RCC 7860 (cell line): ENCODE results near the gene PAX7.

ENCODE experiments used
- DNase-seq: peaks from one replicate; pipeline ENCODE4 v3.0.0-alpha.2; 2015; ENCODE audit warnings: low spot score
- FAIRE-seq: peaks from 2 replicates; lab custom pipeline; 2012; peaks lifted over from hg19 to GRCh38; lab: Jason Lieb, UNC

Gene PAX7

GRCh38 chr1:18787825-18788385, 157.3 kb downstream of the PAX7 start:
- no peak for FAIRE-seq
- no peak for DNase-seq

- FAIRE-seq (no peak), DNase-seq (no peak)
These were observed 158.6 kb downstream of the PAX7 start for GRCh38 chr1:18789246-18789645.

GRCh38 chr1:18792747-18793146, 162.1 kb downstream of the PAX7 start:
- no peak for FAIRE-seq
- no peak for DNase-seq

- no peak for DNase-seq
- FAIRE-seq: no peak
These were observed 162.5 kb downstream of the PAX7 start for GRCh38 chr1:18793164-18793563.

GRCh38 chr1:18794051-18794450, 163.4 kb downstream of the PAX7 start:
- no peak for FAIRE-seq

GRCh38 chr1:18794561-18794960, 163.9 kb downstream of the PAX7 start:
- DNase-seq (no peak), FAIRE-seq (no peak)

More at GRCh38 chr1:18794051-18794450, 163.4 kb downstream of the PAX7 start:
- DNase-seq: no peak

GRCh38 chr1:18795002-18795689, 164.5 kb downstream of the PAX7 start:
- no peak for FAIRE-seq
- no peak for DNase-seq

- DNase-seq (no peak), FAIRE-seq (no peak)
These were observed 166.3 kb downstream of the PAX7 start for GRCh38 chr1:18796950-18797349.
